HG03432 (cell line): ENCODE data around the gene AGBL1.

Experiments
- ATAC-seq: cut with Tn5 transposase; IDR thresholded peaks from one replicate; pipeline ENCODE4 v1.9.1; 2021; ENCODE audit warnings: mild to moderate bottlenecking, moderate library complexity; ENCODE audit not compliant: unreplicated experiment

The AGBL1 gene

GRCh38 chr15:86571873-86572272 is 492.2 kb downstream of the AGBL1 start:
- no peak for ATAC-seq

- no peak for ATAC-seq
Measured at GRCh38 chr15:86572368-86572841, 492.7 kb downstream of the AGBL1 start.

- no peak for ATAC-seq
Measured at GRCh38 chr15:86573476-86573875, 493.8 kb downstream of the AGBL1 start.

- ATAC-seq, result no peak
Measured at GRCh38 chr15:86588413-86588812, 508.7 kb downstream of the AGBL1 start.

GRCh38 chr15:86590461-86590860 is 510.8 kb downstream of the AGBL1 start:
- no peak for ATAC-seq

- no peak for ATAC-seq
Measured at GRCh38 chr15:86591158-86591557, 511.5 kb downstream of the AGBL1 start.

GRCh38 chr15:86591994-86592735 is 512.5 kb downstream of the AGBL1 start:
- no peak for ATAC-seq

GRCh38 chr15:86595741-86596140 is 516.1 kb downstream of the AGBL1 start:
- ATAC-seq, result no peak

- no peak for ATAC-seq
Measured at GRCh38 chr15:86603466-86603865, 523.8 kb downstream of the AGBL1 start.

GRCh38 chr15:86608461-86609205 is 529.0 kb downstream of the AGBL1 start:
- ATAC-seq, result no peak

GRCh38 chr15:86609275-86609674 is 529.6 kb downstream of the AGBL1 start:
- no peak for ATAC-seq

GRCh38 chr15:86610038-86610437 is 530.4 kb downstream of the AGBL1 start:
- ATAC-seq, result no peak

GRCh38 chr15:86611417-86612040 is 531.9 kb downstream of the AGBL1 start:
- no peak for ATAC-seq

- no peak for ATAC-seq
Measured at GRCh38 chr15:86615411-86615810, 535.7 kb downstream of the AGBL1 start.

- no peak for ATAC-seq
Measured at GRCh38 chr15:86615816-86616215, 536.1 kb downstream of the AGBL1 start.

- no peak for ATAC-seq
Measured at GRCh38 chr15:86616771-86617170, 537.1 kb downstream of the AGBL1 start.

GRCh38 chr15:86620157-86620556 is 540.5 kb downstream of the AGBL1 start:
- ATAC-seq, result no peak

GRCh38 chr15:86620641-86621349 is 541.1 kb downstream of the AGBL1 start:
- ATAC-seq, result no peak

GRCh38 chr15:86623236-86623635 is 543.6 kb downstream of the AGBL1 start:
- ATAC-seq, result no peak

GRCh38 chr15:86624261-86625036 is 544.8 kb downstream of the AGBL1 start:
- peak; percentile 90 for ATAC-seq
